Suprapubic skin (tissue), 4 donors: ENCODE results near the gene APRT.

Experiments used
- CTCF ChIP-seq, 2 donors: fragments of 200-600 bp in 1 of 2; fragments of 450-650 bp in 1 of 2; sonication (generic) in 1 of 2; IDR thresholded peaks; one replicate each; pipeline ENCODE4 v1.5.1; 2016 to 2019; ENCODE audit warnings: antibody characterized with exemption in 2 of 2, mild to moderate bottlenecking in 1 of 2, moderate library complexity in 1 of 2
- EP300 ChIP-seq: sonication (generic); formaldehyde crosslinking; IDR thresholded peaks from one replicate; pipeline ENCODE4 v1.6.1; 2017; ENCODE audit warnings: antibody characterized with exemption
- POLR2A ChIP-seq, 2 donors: fragments of 450-650 bp; IDR thresholded peaks; one replicate each; pipeline ENCODE4 v1.6.1; 2017; ENCODE audit warnings: antibody characterized with exemption in 2 of 2, mild to moderate bottlenecking in 2 of 2, moderate library complexity in 2 of 2
- POLR2AphosphoS5 ChIP-seq, 3 donors: sonication (generic); formaldehyde crosslinking; IDR thresholded peaks; one replicate each; pipeline ENCODE4 v1.6.1; 2017; ENCODE audit warnings: antibody characterized with exemption in 3 of 3

GRCh38 chr16:88835383-88835782 lies 23.7 kb upstream of the APRT start:
- TF ChIP-seq POLR2A (IDR thresholded peaks at IDR 0.05) (no peak), POLR2AphosphoS5 (IDR thresholded peaks at IDR 0.05) (no peak), EP300 (no peak), CTCF (IDR thresholded peaks at IDR 0.05) (no peak)
